Hepatocyte (in vitro differentiated cells): ENCODE results near the gene ADIPOR2.

Experiments used
- CTCF ChIP-seq: fragments of 200-600 bp; sonication (generic); IDR thresholded peaks from 2 replicates; pipeline ENCODE4 v1.5.1; 2016; ENCODE audit warnings: antibody characterized with exemption, mild to moderate bottlenecking; ENCODE audit not compliant: poor library complexity
- EZH2 ChIP-seq: fragments of 200-600 bp; sonication (generic); IDR thresholded peaks from 2 replicates; pipeline ENCODE4 v1.6.1; 2016; ENCODE audit warnings: antibody characterized with exemption, mild to moderate bottlenecking, borderline replicate concordance
- EZH2phosphoT487 ChIP-seq: fragments of 200-600 bp; sonication (generic); IDR thresholded peaks from one replicate; pipeline ENCODE4 v1.6.1; 2018; ENCODE audit warnings: antibody characterized with exemption, mild to moderate bottlenecking, low read depth, moderate library complexity; ENCODE audit not compliant: unreplicated experiment, severe bottlenecking

GRCh38 chr12:1810201-1810930 lies 119.5 kb downstream of the ADIPOR2 start:
- no peak for TF ChIP-seq CTCF
- no peak for TF ChIP-seq EZH2
- no peak for TF ChIP-seq EZH2phosphoT487
